NCI-H2227 (cell line): ENCODE data around the gene ADIPOR1.
"Not testable (repeated sequence)": the region's sequence is repeated elsewhere in the genome, so short reads cannot be mapped to it uniquely, and the experiment has no call there.

Source experiments
- DNase-seq: peaks from one replicate; lab custom pipeline; 2025; ENCODE audit not compliant: unreplicated experiment; lab: John Stamatoyannopoulos, UW

The ADIPOR1 gene

DNA sequence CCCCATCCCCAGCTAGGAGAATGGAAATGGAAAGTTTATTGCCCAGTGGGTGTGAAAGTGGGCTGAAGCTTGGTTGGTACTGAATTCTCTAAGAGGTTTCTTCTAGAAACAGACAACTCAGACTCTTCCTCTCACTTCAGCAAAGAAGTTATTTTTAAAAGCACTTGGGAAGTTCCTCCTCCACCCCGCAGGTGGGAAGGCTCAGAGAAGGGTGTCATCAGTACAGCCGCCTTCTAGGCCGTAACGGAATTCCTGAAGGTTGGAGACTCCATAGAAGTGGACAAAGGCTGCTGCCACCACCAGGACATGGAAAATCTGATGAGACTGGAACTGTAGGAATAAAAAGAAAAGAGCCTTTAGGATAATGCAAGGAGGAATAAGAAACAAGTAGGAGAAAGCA lies 16.7 kb downstream of the ADIPOR1 start:
- DNase-seq, result no peak

DNA sequence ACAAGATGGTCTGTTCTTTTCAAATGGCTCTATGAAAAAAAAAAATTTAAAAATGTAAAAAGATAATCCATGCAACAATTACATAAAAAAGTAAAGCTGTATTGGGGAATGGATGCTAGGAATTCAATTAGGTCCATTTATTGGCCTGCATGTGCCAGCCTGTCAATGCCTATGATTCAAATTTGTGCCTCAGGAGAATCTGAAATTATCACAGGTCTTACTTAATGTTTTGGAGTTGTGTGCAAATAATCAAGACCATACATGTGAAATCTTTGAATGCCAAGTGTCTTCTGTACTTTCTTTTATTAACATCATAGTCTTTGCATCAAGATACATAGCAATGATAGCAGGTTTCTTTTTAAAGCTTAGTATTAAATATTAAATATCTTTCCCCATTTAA lies 17.6 kb downstream of the ADIPOR1 start:
- no peak for DNase-seq

- DNase-seq, result no peak
Observed at GRCh38 chr1:202938287-202938925, 19.7 kb downstream of the ADIPOR1 start.

- DNase-seq, result not testable (repeated sequence)
Observed at GRCh38 chr1:202936409-202936808, 21.7 kb downstream of the ADIPOR1 start.

DNA sequence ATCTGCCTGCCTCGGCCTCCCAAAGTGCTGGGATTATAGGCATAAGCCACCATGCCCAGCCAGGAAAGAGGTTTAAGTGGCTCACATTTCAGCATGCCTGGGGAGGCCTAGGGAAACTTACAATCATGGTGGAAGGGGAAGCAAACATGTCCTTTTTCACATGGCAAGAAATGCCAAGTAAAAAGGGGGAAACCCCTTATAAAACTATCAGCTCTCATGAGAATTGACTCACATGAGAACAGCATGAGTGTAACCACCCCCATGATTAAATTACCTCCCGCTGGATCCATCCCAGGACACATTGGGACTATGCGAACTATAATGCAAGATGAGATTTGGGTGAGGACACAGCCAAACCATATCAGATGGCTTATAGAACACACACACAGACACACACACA lies 22.3 kb downstream of the ADIPOR1 start:
- no peak for DNase-seq

DNA sequence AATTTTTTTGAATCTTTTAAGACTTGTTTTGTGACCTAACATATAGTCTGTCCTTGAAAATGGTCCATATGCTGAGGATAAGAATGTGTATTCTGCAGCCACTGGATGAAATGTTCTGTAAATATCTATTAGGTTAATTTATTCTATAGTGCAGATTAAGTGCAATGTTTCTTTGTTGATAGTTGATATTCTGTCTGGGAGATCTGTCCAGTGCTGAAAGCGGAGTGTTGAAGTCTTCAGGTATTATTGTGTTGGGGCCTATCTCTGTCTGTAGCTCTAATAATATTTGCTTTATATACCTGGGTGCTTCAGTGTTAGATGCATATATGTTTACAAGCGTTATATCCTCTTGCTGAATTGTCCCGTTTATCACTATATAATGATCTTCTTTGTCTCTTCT lies 23.4 kb downstream of the ADIPOR1 start:
- no peak for DNase-seq

- DNase-seq, result no peak
Observed at GRCh38 chr1:202932476-202932875, 25.6 kb downstream of the ADIPOR1 start.

DNA sequence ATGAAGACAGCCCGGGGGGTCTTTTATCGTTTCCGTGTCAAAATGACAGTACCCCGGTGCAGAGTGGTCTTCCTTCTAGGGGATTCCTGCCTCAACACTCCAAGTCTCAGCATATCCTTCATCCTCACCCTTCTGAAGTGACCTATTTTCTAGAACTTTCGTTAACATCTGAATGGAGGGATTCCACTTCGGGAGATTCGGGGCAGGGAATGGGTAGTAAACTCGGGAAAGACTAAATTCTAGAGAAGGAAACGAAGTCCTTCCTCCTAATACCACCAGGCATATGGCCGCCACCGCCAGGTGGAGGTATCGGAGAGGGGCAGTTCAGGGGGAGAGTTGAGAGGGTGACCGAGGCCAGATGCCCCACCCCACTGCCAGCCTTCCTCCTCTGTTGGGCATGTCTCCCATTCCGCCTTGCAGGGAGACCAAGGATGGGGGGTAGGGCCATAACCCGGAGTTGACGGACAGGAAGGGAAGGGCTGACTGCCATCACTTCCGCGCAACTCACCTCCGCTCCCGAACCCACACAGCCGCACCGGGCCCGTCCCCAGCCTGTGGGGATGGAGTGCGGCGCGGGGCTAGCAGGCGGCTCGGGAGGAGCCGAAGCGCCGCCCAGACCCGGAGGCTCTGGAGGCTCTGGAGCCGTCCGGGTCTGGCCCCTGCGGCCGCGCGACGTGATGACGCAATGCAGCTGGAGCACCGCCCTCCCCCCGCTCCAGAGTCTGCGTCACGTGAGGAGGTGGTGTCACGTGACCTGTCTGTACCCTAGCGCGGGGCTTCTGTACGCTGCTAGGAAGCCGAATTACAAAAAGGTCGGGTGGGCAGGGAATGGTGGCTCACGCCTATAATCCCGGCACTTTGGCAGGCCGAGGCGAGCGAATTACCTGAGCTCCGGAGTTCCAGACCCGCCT lies 31.3 kb downstream of the ADIPOR1 start, which contains the start of gene KLHL12:
TSS of gene KLHL12 (minus strand) at position 654 of the 911 bp plus-strand sequence. CDS start 2,072 bp downstream, outside the sequence.
- DNase-seq, result peak; percentile 99

GRCh38 chr1:202923533-202923932 lies 34.6 kb downstream of the ADIPOR1 start:
- DNase-seq, result no peak

GRCh38 chr1:202919615-202920014 lies 38.5 kb downstream of the ADIPOR1 start:
- no peak for DNase-seq

GRCh38 chr1:202915146-202915545 lies 43.0 kb downstream of the ADIPOR1 start:
- no peak for DNase-seq

GRCh38 chr1:202912476-202912875 lies 45.6 kb downstream of the ADIPOR1 start:
- DNase-seq, result not testable (repeated sequence)

DNA sequence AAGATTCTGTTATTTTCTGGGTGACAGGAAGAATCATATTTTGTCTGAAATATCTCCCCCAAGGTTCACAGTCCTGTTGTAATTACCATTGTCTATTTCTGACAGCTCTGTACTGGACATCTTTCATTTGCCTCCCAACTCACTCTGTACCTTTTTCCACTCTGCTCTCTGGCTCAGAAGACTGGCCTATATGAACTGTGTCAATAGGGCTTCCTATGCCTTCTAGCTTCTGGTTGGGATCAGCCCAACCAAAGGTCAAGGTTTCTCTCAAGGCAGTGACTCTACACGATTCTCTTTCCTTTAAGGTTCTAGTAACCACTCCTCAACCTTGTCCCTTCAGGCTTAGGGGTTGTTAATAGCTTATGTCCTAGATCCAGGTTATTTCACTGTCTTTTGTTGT lies 48.6 kb downstream of the ADIPOR1 start:
- DNase-seq, result no peak

- no peak for DNase-seq
Observed at GRCh38 chr1:202908998-202909397, 49.1 kb downstream of the ADIPOR1 start.

GRCh38 chr1:202905331-202905730 lies 52.8 kb downstream of the ADIPOR1 start:
- DNase-seq, result no peak

GRCh38 chr1:202903808-202904207 lies 54.3 kb downstream of the ADIPOR1 start:
- not testable (repeated sequence) for DNase-seq

GRCh38 chr1:202901555-202901954 lies 56.6 kb downstream of the ADIPOR1 start:
- DNase-seq, result no peak

- DNase-seq, result no peak
Observed at GRCh38 chr1:202892501-202892900, 65.6 kb downstream of the ADIPOR1 start.
